CD4-positive, alpha-beta T cell treated with Interferon alpha-2 for 1 hour (primary cell): ENCODE results near the gene OPA3.

Experiments used
- DNase-seq, 2 donors: peaks; one replicate each; pipeline ENCODE4 v3.0.0-alpha.2; 2020 to 2022

OPA3 gene

DNA sequence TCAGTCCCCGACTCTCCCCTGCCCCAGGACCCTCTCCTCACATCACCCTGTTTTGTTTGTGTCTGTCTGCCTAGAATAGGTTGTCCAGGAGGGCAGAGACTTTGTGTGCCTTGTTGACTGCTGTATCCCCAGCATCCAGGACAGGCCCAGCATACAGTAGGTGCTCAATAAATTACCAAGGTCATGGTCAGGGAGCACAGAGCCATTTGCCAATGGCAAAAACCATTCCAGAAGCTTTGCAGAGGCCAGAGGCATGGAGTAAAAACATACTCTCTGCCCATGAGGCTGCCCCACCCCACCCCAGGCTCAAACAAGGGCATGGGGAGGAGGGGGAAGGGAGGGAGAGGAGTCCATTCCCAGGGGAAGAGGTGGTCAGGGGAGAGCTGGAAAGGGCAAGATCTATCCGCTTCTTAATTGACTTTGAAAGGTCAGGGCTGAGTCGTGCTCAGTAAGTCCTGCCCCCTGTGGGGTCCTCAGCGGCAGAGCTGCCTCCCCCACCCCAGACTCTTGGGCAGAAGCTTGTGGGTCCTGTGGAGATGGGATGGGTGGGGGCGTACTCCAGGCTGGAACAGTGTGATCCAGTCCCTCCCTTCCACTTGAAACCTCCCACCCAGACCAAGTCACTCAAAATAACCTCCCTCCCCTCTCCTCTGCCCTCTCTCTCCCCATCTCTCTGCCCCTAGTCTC is 13.0 kb upstream of the OPA3 start:
- no peak for DNase-seq

DNA sequence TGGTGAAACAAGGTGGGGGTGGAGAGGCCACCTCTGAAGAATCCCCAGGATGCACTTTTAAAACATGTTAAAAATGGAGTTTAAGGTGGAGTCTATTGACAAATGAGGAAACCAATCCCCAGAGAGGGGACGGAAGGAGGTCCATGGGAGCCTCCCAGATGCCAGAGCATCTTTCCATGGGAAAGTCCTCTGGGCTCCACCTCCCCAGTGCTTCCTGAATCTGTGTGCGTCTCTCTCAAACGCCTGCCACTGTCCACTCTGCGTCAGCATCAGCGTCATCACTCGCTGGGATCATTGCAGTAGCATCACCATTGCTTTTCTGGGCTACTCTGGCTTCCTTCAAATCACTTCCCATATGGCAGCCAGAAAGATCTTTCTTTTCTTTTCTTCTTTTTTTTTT is 11.2 kb upstream of the OPA3 start:
- no peak for DNase-seq

DNA sequence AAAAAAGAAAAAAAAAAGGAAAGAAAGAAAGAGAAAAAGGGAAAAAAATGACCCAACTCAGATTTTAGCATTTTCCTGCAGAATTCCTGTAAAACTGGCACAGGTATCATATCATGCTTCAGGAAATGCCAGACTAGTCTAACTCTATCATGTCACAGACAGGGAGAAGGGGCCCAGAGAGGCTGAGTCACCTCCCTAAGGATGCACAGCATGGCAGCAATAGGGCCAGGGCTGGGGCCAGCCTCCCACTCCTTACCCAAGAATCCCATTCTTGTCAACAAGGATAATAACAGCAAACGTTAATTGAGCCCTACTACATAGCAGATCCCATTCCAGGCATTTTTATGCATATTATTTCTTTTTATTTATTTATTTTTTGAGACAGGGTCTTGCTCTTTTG is 8.9 kb upstream of the OPA3 start:
- no peak for DNase-seq

DNA sequence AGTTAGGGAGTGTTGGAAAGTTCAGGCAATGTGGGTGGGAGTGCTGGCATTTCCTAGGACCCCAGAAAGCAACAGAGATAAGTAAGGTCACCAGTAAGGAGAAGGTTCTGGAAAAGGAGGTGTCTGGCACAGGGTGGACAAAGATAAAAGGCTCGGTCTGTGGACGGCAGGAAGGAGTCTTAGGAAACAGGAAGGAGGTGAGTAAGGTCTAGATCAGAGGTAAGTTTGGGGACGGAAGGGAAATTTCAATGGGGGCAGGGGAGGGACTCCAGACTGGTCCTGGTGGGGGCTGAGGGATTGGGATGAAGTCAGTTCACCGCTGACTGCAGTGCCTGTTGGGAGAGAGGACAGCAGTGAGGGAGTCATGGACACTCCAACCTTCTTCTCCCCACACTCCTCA is 7.8 kb upstream of the OPA3 start:
- no peak for DNase-seq

DNA sequence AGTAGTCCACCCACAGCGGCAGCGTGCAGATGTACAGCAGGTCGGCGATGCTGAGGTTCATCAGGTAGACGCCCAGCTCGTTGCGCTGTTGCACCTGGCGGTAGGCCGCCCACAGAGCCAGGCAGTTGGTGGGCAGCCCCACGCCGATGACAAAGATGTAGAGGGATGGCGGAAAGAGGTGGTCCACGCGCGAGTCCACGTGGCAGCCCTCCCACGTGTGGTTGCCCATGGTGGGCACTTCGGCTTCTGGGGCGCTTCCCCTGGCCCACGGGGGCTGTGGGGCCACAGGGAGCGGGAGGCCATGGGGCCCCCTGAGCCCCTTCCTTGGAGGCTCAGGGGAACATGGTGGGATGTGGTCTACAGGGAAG is 7.0 kb upstream of the OPA3 start:
- DNase-seq, result no peak

DNA sequence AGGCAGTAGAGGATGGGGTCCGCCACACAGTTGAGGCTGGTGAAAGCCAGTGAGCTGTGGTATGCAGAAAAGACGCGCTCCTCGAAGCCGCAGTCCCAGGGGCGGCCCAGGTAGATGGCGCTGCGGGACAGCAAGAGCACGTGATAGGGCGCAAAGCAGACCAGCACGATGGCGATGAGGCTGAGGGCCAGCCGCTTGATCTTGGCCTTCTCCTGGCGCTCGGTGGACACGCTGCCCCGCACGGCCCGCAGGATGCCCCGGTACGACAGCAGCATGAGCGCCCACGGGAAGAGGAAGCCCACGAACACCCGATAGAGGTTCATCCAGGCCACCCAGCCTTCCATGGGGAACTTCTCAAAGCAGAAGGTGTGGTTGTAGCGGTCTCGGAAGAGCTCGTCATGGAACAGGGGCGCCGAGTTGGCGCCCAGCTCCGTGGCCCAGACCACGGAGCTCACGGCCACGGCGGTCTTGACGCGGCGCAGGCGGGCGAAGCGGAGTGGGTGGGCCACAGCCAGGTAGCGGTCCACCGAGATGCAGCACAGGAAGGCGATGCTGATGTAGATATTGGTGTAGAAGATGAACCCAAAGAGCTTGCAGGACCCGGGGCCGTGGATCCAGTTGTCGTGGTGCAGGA is 6.5 kb upstream of the OPA3 start:
- DNase-seq, result peak; percentile 35 to 47

DNA sequence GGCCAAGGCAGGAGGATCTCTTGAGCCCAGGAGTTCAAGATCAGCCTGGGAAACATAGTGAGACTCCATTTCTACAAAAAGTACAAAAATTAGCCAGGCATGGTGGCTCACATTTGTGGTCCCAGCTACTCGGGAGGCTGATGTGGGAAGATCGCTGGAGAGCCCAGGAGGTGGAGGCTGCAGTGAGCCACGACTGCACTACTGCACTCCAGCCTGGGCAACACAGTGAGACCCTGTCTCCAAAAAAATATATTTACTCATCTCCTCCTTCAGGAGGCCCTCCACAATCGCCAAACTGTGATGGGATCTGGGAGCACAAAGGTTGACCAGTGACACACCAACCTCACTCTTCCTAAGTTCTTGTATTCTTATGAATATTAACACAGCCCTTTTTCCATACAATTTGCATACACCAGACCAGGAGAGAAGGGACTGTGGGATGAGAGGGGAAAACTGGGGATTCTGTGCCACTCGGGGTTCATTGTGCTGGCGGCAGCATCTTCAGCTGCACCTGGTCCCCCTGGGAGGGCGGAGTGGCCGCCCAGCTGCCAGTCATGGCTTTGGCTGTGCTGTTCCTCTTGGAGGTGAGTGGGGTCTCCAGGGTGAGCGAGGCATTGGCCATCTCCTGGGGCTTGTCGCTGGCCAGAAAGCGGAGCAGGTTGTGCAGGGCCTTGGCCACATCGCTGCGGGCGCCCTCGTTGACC is 5.8 kb upstream of the OPA3 start:
- DNase-seq, result no peak

DNA sequence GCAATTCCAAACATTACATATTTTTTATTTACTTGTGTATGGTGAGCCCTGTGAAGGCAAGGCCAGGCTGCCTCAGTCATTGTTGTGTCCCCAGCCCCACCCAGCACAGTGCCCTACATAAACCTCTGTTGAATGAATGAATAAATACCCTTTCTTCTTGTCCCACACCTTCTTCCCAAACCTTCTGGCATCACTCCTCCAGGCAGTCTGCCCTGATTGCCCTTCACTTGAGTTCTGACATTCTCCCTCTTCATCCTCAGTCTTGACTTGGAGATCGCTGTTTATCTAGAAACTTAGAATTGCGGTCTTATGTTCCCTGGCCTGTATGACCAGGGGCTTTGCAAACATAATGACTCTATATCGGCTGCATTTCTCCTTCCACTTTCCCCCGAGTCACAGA is 5.2 kb upstream of the OPA3 start:
- no peak for DNase-seq

DNA sequence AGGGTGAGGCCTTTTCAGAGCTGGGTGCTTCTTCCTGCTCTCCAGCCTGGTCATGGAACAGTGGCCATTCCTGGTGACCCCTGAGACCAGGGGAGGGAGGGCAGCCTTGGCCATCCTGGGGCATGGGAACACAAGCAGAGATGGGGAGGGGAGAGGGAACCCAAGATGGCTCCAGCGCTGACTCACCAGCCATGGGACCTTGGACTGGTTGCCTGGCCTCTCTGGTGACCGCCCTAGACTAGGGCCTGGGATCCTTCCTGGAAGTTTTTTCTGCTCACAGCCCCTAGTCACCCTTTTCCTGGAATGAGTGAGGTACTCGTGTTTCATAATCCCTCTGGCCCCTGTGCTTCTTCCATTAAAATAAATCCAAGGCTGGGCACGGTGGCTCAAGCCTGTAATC is 3.3 kb upstream of the OPA3 start:
- peak in 1 of 2 donors; percentile 7 for DNase-seq

DNA sequence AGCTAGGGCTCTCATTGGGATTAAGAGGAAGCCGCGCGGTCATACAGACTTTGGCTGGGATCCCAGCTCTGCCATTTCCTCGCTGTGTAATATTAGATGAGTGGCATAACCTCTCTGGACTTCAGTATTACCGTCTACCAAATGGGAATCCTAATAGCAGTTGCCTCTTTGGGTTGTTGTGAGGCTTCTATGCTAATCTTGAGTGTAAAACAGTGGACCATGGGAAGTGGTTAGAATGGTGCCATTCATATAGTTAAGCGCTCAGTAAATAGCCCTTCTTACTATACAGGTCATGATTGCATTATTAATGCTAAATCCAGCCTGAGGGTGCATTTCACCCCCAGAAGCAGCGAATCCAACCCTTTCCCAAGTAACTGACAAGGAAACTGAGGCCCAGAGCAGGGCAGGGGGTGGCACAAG is 566 bp upstream of the OPA3 start:
- no peak for DNase-seq

DNA sequence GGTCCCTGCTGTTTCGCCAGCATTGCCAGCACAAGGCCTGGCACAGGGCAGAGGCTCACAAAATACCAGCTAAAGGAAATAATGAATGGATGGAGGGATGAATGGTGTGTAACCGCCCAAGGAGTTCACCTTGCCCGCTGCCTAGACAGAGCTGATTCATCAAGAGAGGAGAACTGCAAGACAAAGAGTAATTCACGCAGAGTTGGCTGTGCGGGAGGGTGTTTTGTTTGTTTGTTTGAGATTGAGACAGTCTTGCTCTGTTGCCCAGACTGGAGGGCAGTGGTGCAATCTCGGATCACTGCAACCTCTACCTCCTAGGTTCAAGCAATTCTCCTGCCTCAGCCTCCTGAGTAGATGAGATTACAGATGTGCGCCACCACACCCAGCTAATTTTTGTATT is 3.0 kb downstream of the OPA3 start:
- no peak for DNase-seq

DNA sequence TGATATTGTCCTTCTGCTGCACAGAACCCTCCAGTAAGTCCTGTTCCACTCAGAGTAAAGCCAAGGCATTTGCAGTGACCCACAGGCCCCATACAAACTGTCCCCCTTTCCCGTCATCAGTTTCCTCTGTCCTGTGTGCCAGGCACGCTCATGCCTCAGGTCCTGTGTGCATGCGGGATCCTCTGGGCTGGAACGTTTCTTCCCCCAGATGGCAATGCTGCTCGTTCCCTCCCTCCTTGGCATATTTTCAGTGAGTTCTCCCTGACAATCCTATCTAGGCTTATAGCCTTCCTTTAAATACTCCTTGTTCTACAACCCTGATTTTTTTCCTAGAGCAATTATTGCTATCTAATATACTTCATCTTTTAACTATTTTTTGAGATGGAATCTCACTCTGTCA is 5.7 kb downstream of the OPA3 start:
- no peak for DNase-seq

DNA sequence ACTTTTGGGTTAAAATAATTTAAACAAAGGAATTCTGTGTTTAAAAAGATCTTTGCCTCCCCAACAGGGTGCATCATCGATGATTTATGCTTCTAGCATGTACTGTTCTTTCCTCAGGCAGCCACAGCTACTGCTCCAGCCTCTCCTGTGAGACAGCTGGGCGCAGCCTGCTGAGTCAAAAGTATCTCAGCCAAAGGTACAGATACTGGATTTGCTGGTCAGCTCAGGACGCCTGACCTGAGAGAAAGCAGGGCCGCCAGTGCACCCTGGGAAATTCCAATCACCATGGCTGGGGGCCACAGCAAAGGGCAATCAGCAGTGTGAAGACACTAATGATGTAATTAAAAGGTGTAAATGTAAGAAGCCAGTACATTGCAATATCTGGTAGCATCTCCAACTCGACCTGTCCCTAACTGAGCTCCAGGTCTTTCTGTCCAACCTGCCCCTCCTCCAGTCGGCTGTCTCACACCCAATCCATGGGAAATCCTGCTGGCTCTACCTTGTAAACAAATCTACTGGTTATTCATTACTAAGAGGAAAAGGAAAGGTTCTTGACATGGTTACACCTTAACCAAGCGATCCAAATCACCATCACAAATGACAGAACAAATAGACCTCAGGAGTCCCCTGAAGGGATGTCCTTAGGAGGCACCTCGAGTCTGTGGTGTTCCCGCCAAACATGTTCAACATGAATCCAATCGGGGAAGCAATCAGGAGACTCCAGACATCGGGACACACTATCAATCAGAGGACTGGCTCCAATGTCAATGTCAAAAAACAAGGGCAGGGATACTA is 7.3 kb downstream of the OPA3 start:
- DNase-seq, result no peak

DNA sequence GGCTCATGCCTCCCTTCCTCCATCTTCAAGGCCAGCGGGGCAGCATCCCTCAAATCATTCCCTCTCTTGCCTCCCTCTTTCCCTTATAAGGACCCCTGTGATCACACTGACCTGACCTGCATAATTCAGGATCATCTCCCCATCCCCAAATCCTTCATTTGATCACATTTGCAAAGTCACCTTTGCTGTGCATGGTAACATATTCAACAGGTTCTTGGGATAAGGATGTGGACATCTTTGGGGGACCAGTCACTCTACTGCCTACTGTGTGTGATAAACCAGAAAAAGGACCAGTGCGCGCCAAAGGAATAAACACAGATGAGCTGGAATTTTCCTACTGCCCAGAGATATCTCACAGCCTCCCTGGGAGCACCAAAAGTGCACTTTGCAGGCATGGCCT is 7.9 kb downstream of the OPA3 start:
- DNase-seq, result no peak

DNA sequence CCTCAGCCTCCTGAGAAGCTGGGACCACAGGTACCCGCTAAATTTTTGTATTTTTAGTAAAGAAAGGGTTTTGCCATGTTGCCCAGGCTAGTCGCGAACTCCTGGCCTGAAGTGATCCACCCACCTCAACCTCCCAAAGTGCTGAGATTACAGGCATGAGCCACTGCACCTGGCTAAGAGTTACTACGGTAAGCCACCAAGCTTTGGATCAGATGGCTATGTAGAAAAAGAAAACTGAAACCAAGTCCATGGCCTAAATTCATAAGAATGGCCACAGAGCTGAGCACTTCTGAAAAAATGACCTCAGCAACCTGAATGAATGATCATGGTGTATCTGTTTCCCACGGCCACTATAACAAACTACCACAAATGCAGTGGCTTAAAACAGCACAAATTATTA is 9.4 kb downstream of the OPA3 start:
- no peak for DNase-seq

DNA sequence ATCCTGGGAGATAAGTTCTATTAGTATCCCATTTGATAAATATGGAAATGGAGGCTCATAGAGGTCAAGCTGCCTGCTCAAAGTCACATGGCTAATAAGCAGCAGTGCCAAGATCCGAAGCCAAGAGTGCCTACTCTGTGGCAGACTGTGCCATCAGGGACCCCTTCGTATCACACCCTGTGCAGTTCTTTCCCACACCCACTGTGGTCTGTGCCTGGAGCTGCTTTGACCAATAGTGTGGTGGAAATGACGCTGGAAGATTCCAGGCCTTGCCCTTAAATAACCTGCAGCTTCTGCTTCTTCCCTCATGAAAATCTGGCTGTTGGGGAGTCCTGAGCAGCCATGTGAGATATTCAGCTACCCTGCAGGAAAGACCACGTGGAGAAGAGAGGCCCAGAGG is 10.1 kb downstream of the OPA3 start:
- no peak for DNase-seq

DNA sequence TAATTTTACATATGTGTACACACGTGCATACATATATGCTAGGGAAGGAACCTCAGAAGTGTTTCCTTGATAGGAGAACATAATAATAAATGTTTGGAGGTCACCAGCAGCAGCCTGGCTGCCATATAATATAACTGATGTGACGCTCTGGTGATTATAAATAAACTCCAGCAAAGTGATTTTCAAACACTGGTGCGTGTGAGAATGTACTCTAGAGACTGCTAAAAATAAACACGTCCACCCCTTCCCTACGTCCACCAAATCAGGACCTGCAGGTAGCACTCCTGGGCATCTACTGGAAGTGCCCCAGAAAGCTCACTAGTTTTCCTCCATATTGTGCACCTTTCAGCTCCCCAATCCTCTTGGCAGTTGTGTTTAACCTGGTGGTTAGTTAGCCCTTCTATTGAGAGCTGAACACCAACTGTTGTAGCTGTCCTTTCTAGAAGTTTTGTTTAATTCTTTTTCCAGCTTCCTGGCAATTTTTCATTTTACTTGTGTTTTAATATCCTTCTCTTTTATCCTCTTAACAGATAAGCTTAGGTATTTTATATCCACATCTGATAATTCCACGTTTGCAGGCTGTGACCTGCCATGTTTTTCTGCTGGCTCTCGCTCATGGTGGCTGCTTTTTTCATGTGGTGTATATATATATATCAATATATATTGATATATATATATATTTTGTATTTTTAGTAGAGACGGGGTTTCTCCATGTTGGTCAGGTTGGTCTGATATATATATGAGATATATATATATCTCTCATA is 13.0 kb downstream of the OPA3 start:
- no peak for DNase-seq

DNA sequence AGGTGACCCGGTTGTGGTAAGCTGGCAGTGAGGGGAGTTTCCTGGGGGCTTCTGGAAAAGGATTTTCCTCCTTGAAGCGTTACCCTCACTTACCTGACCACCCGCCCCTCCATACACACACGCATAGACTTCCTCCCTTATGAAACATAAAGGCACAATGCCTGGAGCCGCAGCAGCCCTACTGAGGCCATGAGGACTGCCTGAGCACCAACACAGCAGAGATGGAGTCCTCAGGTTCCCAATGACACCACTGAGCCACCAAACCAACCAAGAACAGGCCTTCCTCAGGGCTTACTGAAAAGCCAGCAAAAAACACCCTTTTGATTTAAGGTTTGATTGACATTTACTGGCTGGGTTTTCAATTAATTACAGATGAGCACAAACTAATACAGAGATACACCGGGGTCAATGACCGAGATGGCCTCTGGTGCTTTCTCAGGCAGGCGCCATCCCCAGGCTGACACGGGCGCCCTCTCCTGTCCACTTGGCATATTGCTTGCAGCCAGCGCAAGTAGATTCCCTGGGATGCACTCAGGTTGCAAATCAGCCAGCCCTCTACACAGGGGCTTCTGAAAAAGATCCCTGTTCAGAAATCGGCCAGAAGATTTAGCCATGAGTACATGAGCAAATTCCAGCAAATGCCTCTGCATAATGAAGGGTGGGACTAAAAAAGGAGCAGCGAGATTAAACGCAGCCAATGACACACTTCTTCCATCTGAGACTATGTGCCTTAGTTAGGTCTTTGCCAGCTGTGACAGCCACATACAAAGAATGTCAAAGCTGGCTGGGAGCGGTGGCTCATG is 14.8 kb downstream of the OPA3 start:
- DNase-seq, result peak; percentile 39 to 61

DNA sequence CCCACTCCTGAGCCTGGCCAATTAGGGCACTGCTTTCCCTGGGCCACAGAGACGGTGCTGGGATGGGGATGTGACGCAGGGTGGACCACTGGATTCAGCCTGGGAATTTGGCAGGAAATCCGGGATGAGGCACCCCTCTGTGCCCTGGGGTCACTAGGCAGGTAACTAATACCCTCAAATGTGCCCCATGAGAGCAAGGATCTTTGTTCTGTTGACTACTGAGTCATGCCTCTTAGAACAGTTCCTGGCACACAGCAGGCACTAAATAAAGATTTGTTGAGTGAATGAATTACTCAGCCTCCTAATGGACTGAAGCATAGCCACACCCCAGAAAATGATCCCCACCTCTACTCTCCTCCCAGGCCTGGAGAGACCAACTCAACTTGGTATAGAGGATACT is 15.9 kb downstream of the OPA3 start:
- DNase-seq, result no peak

DNA sequence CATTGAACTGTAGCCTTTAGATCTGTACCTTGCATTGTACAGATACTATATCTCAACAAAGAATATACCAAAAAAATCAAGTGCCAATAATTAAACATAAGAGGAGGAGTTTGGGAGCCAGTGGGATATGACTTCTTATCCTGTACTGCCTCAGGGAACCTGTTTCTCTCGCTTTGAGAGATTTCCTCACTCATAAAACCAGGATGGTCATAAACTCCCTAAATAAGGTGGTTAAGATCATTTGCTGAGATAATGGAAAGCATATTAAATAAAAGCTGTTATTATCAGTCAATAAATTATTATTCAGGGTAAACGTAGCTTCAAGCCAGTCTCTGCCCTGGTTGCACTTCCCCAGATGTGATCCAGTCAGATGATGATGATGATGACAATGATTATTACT is 17.0 kb downstream of the OPA3 start:
- no peak for DNase-seq

DNA sequence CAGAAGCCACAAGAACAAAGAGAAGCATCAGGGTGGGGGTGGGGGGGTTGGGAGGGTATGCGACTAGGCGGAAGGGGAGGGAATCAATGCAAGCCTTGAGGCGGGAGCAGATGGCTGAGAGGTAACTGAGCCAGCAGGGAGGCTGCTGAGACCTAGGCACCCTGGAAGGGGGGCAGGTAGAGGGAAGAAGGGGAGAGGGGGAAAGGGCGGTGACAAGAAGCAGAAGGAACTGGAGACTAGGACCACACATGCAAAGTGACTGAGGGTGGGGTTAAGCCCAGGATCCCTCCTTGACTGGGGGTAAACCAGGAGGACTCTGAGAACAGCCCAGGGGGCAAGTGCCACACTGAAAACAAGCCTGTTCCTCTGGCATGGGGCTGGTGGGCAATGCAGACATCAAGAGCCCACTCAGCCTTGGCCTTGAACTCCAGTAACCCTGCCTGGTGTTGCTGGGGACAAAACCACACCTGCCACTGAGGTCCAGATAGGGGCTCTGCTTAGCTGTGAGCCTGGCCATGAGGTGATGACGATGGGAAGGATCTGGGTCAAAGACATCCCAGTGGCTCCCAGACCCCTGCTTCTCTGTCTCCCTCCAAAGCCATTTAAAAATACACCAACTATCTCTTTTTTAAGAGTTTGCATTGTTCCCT is 20.3 kb downstream of the OPA3 start:
- no peak for DNase-seq

DNA sequence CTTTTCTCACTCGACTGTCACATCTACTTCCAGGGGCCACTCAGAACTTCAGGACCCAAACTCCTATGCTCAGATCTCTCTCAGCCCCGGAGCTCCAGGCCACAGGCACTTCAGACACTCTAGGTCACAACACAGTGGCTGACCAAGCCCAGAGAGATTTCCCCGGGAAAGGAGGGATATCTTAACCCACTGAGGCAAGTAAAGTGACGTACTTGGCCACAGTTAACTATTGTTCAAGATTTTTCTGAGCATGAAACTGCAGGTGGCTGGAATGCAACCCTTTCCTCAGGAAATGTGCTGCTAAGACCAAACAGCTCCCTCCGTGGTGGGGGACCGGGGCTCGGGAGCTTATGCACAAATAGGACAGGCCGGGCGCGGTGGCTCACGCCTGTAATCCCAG is 23.9 kb downstream of the OPA3 start:
- no peak for DNase-seq
